ENCODE results near the gene DCUN1D1. TPM values are rescaled to one million over a fixed set of nuclear protein-coding genes. Genes with fewer than 3 reads are reported as not detected.

The DCUN1D1 gene
- total and polyA plus RNA-seq, 2 of the 8 experiments (the other 6 are each of a cell fraction or from before 2014, with no cell fraction given), result 6.8 to 70.3 TPM

GRCh38 chr3:182979674-182980191, 605 bp downstream of the DCUN1D1 start:
- H3K23ac ChIP-seq (ENCODE audit: insufficient read length), result no peak overlapping the region
- no peak overlapping the region for H2BK12ac ChIP-seq (ENCODE audit: low read depth, low read length)
- H3K4me1 ChIP-seq (replicated peaks in 1 of 4; ENCODE audit: control insufficient read depth in 3 of 4, insufficient read depth in 4 of 4, low read length in 3 of 4), result peaks cover 0 to 16% (median 8%) of the 10 kb centered on the region in 4 experiments; a peak in 6 of 7 replicates
- peak overlapping the region; percentile 76 to 98 (median 85) for H3K4me3 ChIP-seq (ENCODE audit: extremely low read depth in 1 of 4, insufficient read depth in 2 of 4, low read depth in 3 of 4, low read length in 4 of 4)
- H2AK5ac ChIP-seq (ENCODE audit: low read depth, low read length), result no peak overlapping the region
- H2BK20ac ChIP-seq (ENCODE audit: low read length), result no peak overlapping the region
- H4K8ac ChIP-seq (ENCODE audit: extremely low read depth, insufficient read depth, low read length), result peak overlapping the region; percentile 47; the same call in 1 of the 2 replicates
- H3K79me1 ChIP-seq (ENCODE audit: low read depth, low read length), result peaks cover 5% of the 10 kb centered on the region
- H3K9ac ChIP-seq (replicated peaks in 1 of 4; ENCODE audit: extremely low read depth in 1 of 4, low read depth in 3 of 4, low read length in 3 of 4), result peak overlapping the region; percentile 54 to 94 (median 78)
- H3K18ac ChIP-seq (ENCODE audit: extremely low read depth, low read length), result no peak overlapping the region; the same call in 1 of the 2 replicates
- H3K4ac ChIP-seq (replicated peaks; ENCODE audit: insufficient read length, low read depth, low read length), result no peak overlapping the region
- no peak overlapping the region for H3K14ac ChIP-seq (ENCODE audit: insufficient read length)
- ChIA-PET CTCF (ENCODE audit: partially characterized antibody) (no interaction called here), POLR2A (ENCODE audit: partially characterized antibody) (interaction anchor here (0.6 to 1.2 kb wide), 4 partner anchors 9 to 1352 kb away, joined by 3 to 5 read pairs (median 4); no protein-coding TSS in a partner anchor)
- H3K56ac ChIP-seq (replicated peaks; ENCODE audit: insufficient read length, low read depth, low read length), result peak overlapping the region; percentile 63
- H3K9me3 ChIP-seq (ENCODE audit: insufficient read depth in 2 of 2, low read depth in 1 of 2, low read length in 1 of 2), result no peaks in the 10 kb centered on the region
- peak overlapping the region; percentile 34 for H4K5ac ChIP-seq (ENCODE audit: insufficient read length, low read depth, low read length)
- DNase-seq (ENCODE audit: low read depth in 1 of 2, low spot score in 2 of 2), result peak in 1 of 2 experiments; percentile 74
- peaks cover 9% of the 10 kb centered on the region; the same call in 1 of the 2 replicates for H3K23me2 ChIP-seq (ENCODE audit: low read depth, low read length)
- FAIRE-seq, result no peak
- peak overlapping the region; percentile 66; the same call in 1 of the 2 replicates for H3K27ac ChIP-seq (ENCODE audit: low read depth, low read length)
- no peaks in the 10 kb centered on the region for H3K27me3 ChIP-seq (replicated peaks in 1 of 4; ENCODE audit: control insufficient read depth in 3 of 4, extremely low read depth in 1 of 4, insufficient read depth in 3 of 4, low read length in 3 of 4)
- 0 out of 2 replicates have a peak overlapping the region, but pooled peaks have one; percentile 21 for H2BK15ac ChIP-seq (ENCODE audit: low read length)
- H2BK5ac ChIP-seq (ENCODE audit: low read depth, low read length), result peak overlapping the region; percentile 60; the same call in 1 of the 2 replicates
- no peaks in the 10 kb centered on the region for H3K36me3 ChIP-seq (ENCODE audit: control insufficient read depth in 2 of 4, insufficient read depth in 4 of 4, low read length in 3 of 4)
- peaks cover 0 to 3% of the 10 kb centered on the region in 2 experiments for H4K20me1 ChIP-seq (replicated peaks in 1 of 2; ENCODE audit: control insufficient read depth in 1 of 2, insufficient read depth in 2 of 2, low read length in 2 of 2)
- no peak overlapping the region for H4K91ac ChIP-seq (replicated peaks; ENCODE audit: insufficient read length, low read length)
- WGBS, 2 experiments (ENCODE audit: extremely low coverage in 1 of 2, insufficient coverage in 1 of 2, insufficient read length in 1 of 2, insufficient replicate concordance in 2 of 2, low coverage in 1 of 2, low lambda C conversion rate in 2 of 2, missing lambda C conversion rate in 1 of 2), result 1% methylated on average over 9 of the region's 29 CpGs; no CpG with 5 or more reads in 1 of the 2 experiments
- no peak overlapping the region for H2BK120ac ChIP-seq (replicated peaks; ENCODE audit: low read depth, low read length)
- no peak overlapping the region for H2AFZ ChIP-seq (ENCODE audit: low read length)
- peaks cover 18 to 49% of the 10 kb centered on the region in 2 experiments for H3K79me2 ChIP-seq (ENCODE audit: control insufficient read depth in 1 of 2, insufficient read depth in 2 of 2, low read length in 2 of 2)
- H3K4me2 ChIP-seq (ENCODE audit: insufficient read depth in 1 of 2, low read depth in 2 of 2, low read length in 2 of 2), result peak overlapping the region; percentile 91 to 99
- TF ChIP-seq SAP30 (IDR thresholded peaks at IDR 0.05; ENCODE audit: insufficient read depth, insufficient replicate concordance, low read length) (peak; percentile 59), FOSL1 (IDR thresholded peaks at IDR 0.05; ENCODE audit: insufficient read depth, low read depth, low read length) (no peak), E2F6 (IDR thresholded peaks at IDR 0.05) (no peak), NANOG (IDR thresholded peaks at IDR 0.05; ENCODE audit: insufficient read depth, low read depth, low read length, poor library complexity, severe bottlenecking) (no peak), NRF1 (IDR thresholded peaks at IDR 0.05; ENCODE audit: low read depth, low read length) (no peak), SIN3A (conservative IDR thresholded peaks at IDR 0.05 in 1 of 2, IDR thresholded peaks at IDR 0.05 in 1 of 2; ENCODE audit: low read depth in 1 of 2, low read length in 2 of 2) (0 out of 4 replicates have a peak, but pooled peaks of 1 of the 2 experiments have one; percentile 29), TAF1 (IDR thresholded peaks at IDR 0.05; ENCODE audit: low read depth, low read length) (peak; percentile 43), PHF8 (conservative IDR thresholded peaks at IDR 0.05; ENCODE audit: low read depth, low read length) (no peak), GABPA (IDR thresholded peaks at IDR 0.05; ENCODE audit: borderline replicate concordance, insufficient read depth, low read length) (no peak), SIRT6 (IDR thresholded peaks at IDR 0.05; ENCODE audit: low read length) (no peak), KDM4A (IDR thresholded peaks at IDR 0.05; ENCODE audit: low read depth, low read length, severe bottlenecking) (peak; percentile 65)
